Measurements from ENCODE around the gene MYH11.

Gene MYH11

GRCh38 chr16:15775209-15775608 is 81.6 kb downstream of the MYH11 start:
- no peak for DNase-seq

DNA sequence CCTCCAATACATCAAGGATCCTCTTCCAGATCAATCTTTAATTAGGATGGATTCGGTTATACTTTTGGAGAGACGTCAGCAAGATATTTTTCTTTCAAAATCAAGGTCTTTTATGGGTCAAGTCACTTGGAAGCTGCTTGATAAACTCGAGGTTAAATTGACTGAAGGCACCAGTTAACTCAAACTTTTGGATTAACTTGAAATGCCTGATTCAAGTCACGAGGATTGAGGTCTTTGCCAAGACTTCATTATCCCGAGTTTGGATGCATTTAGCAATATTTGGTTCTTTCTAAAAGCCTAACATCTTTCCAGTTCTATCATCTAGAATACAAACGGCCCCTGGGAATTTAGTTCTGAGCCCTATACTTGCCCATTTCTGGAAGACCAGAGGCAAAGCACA is 82.9 kb downstream of the MYH11 start:
- DNase-seq: no peak

DNA sequence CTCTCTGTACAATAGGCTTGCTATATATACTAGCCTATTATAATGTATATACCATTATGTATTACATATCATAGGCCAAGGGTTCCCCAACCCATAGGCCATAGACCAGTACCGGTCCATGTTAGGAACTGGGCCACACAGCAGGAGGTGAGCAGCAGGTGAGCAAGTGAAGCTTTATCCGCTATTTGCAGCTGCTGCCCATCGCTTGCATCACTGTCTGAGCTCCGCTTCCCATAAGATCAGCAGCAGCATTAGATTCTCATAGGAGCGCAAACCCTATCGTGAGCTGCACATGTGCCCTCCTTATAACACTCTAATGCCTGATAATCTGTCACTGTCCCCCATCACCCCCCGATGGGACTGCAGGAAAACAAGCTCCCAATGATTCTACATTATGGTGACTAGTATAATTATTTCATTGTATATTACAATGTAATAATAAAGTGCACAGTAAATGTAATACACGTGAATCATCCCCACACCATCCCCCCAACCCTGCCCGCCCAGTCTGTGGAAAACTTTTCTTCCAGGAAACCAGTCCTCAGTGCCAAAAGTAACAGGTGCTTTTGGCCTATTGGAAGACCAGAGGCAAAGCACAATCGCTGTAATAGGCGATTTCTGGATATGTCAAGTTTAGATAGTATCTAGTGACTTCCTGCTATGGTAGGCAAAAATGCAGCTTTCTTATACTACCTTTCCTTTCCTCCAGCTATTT is 84.1 kb downstream of the MYH11 start:
- no peak for DNase-seq

DNA sequence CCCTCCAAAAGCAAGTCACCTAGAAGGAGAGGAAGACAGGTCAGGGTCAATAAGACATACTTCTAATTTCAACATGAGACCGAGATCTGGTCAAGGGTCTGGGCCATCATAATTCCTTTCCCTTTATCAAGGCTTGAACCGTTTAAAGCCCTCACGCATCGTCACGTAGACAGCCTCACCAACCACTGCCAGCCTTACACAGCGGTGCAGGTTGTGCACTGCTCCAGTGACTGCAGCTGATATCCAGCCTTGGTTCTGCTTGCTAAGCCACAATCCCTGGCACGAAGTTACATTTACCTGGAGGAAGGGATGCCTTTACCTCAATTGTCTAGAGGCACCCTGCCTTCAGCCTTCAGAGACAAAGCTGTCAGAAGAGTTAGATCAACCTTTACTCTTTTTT is 85.1 kb downstream of the MYH11 start:
- DNase-seq: no peak

GRCh38 chr16:15770512-15770911 is 86.3 kb downstream of the MYH11 start:
- DNase-seq: no peak

DNA sequence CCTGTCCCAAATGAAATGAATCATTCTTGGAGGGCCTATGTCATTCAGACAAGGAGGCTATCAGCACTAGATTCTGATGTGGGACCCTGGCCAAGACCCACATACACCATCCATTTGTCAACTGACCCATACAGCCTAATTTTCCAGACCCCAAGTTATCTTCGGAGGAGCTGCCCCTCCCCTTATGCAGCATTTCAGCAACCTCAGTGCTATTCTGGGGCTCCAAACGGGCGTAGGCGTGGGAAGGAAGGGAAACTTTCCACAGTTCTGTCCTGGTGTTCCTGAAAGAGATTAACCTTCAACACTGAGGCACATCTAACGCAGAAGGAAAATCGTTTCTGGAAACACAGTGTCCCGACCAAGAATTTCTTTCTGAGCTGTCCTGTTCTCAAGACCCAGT is 86.7 kb downstream of the MYH11 start:
- no peak for DNase-seq

- no peak for DNase-seq
Observed at GRCh38 chr16:15769239-15769638, 87.6 kb downstream of the MYH11 start.

- no peak for DNase-seq
Observed at GRCh38 chr16:15768201-15768600, 88.6 kb downstream of the MYH11 start.

GRCh38 chr16:15766918-15767317 is 89.9 kb downstream of the MYH11 start:
- DNase-seq: no peak

GRCh38 chr16:15765880-15766279 is 90.9 kb downstream of the MYH11 start:
- DNase-seq: peak; percentile 84

- no peak for DNase-seq
Observed at GRCh38 chr16:15765116-15765515, 91.7 kb downstream of the MYH11 start.

GRCh38 chr16:15764112-15764511 is 92.7 kb downstream of the MYH11 start:
- no peak for DNase-seq

- DNase-seq: no peak
Observed at GRCh38 chr16:15760129-15760528, 96.7 kb downstream of the MYH11 start.

GRCh38 chr16:15759070-15759469 is 97.8 kb downstream of the MYH11 start:
- no peak for DNase-seq

GRCh38 chr16:15757630-15758251 is 99.1 kb downstream of the MYH11 start:
- no peak for DNase-seq

GRCh38 chr16:15757077-15757386 is 99.8 kb downstream of the MYH11 start:
- no peak for DNase-seq

DNA sequence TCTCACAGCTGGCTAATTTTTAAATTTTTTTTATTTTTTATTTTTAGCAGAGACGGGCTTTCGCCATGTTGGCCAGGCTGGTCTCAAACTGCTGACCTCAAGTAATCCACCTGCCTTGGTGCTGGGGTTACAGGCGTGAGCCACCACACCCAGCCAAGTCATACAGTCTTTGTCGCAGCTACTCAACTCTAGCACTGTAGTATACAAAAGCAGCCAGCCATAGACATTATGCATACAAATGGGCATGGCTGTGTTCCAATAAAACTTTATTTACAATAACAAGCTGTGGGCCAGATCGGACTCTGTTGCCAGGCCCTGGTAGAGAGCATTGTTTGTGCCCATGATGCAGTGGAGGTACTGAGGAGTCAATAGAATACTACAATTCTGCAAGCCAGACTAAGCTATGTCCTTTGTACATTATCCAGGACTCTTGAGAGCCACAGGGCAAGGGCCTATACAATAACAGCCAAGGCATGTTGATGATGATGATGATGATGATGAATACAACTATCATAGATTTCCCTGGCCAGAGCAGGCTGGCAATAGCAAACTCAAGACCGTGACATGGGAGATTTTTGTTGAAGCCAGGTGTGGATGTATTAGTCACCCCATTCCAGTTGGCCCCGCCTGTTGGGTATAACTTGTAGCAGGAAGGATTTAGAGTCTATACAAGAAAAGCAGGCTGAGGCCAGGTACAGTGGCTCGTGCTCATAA is 101.8 kb downstream of the MYH11 start:
- DNase-seq: no peak

DNA sequence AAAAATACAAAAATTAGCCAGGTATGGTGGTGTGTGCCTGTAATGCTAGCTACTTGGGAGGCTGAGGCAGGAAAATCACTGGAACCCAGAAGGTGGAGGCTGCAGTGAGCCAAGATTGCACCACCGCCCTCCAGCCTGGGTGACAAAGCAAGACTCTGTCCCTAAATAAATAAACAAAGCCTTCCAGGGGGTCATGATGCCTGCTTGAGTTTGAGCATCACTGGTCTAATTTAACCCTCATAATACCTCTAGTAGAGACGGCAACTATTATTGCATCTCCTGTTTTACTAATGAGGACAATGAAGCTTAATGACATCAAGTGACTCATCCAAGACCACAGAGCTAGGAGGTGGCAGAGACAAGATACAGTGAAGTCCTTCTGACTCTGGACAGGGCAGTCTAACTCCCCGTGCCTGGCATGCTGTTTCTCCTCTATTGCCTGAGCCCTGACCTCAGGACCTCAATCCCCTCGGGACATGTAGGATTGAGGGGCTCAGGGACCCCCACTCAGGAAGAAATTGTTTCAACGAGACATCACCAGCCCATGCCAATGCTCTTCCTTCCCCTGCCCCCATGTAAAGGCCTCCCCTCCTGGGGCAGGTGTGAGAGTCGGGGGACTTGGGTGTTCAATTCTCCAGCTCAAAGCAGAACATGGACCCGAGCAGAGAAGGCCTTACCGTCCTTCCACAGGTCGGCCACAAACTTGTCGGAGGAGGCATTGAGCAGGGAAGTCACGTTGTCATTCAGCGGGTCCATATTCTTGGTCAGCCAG is 103.9 kb downstream of the MYH11 start:
- no peak for DNase-seq

DNA sequence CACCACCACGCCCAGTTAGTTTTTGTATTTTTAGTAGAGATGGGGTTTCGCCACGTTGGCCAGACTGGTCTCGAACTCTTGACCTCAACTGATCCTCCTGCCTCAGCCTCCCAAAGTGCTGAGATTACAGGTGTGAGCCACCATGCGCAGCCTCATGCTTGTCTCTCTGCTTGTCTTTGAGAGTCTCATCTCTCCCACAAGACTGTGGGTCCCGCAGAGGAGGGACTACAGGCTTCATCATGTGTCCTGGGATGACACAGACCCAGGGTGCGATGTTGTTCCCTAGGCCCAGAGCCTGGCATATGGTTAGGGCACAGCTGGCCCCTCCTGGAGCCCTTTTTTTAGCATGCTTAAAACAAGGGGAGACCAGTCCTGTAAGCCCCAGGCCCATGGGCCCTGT is 104.9 kb downstream of the MYH11 start:
- DNase-seq: no peak

DNA sequence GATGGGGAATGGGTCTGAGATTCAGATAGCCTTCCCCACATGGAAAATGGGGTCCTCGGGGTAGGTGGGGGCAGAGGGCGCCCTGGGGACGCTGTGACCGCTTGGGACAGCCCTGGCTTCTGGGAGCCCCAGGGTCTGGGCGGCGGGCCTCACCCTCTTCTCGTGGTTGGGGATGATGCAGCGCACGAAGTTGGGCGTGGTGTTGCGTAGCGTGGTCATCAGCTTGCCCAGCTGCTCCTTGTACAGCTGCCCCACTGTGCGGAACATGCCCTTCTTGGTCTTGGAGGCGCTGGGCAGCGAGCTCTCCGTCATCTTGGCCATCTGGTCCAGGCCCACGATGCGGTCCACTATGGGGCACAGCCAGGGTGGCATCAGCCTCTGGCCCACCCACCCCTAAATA is 106.8 kb downstream of the MYH11 start:
- no peak for DNase-seq

DNA sequence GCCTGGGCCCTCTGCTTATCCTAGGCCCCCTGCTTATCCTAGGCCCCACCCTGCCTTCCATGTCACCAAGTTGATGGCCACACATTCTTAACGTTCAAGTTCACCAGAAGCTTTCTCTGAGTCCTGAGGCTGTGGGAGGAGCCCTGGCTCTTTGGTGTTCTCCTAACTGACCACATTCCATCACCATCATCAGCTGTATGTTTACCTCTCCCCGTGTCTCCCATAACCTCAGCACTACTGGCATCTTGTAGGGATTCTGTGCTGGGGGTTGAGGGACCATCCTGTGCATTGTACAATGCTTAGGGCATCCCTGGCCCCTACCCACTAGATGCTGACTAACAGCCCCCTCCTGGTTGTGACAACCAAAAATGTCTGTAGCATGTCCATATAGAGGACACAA is 107.5 kb downstream of the MYH11 start:
- no peak for DNase-seq

DNA sequence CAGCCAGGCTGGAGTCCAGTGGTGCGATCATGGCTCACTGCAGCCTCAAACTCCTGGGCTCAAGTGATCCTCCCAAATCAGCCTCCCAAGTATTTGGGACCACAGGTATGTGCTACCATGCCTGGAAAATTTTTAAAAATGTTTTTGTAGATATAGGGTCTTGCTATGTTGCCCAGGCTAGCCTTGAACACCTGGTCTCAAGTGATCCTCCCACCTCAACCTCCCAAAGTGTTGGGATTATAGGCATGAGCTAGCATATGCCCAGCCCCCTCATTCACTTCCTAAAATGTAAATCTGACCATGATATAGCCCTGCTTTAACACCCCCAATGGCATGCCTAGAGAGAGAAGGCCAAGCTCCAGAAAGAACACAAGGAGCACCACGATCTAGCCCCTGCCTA is 108.2 kb downstream of the MYH11 start:
- no peak for DNase-seq

GRCh38 chr16:15747937-15748336 is 108.9 kb downstream of the MYH11 start:
- DNase-seq: no peak

DNA sequence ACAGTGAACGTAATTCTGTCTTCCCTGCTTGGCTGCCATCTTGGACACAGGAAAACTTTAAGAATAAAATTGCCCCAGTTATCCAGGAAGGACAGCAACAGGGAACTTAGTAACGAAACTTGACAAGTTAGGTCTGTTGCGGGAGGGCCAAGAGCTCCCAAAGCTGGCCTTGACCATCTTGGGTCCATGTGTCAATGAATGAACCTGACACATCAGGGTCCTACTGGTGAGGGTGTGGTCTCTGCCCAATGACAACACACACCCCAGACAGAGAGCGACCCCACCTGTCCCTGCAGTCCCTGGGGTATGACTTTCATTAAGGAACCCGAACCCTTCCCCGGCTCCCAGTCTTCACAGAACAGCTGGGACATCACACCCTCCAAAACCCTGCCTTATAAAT is 110.5 kb downstream of the MYH11 start:
- no peak for DNase-seq
